ENCODE data around the gene DAB1.

Gene DAB1

GRCh38 chr1:57311006-57311405, 112.9 kb downstream of the DAB1 start:
- DNase-seq: no peak

- no peak for DNase-seq
These were observed 114.2 kb downstream of the DAB1 start for GRCh38 chr1:57309630-57310029.

- DNase-seq: no peak
These were observed 116.3 kb downstream of the DAB1 start for GRCh38 chr1:57307392-57308170.

GRCh38 chr1:57304591-57304990, 119.3 kb downstream of the DAB1 start:
- DNase-seq: no peak

GRCh38 chr1:57302812-57303596, 120.9 kb downstream of the DAB1 start:
- no peak for DNase-seq

GRCh38 chr1:57300186-57300585, 123.7 kb downstream of the DAB1 start:
- DNase-seq: no peak

GRCh38 chr1:57296726-57297250, 127.1 kb downstream of the DAB1 start:
- no peak for DNase-seq

- no peak for DNase-seq
These were observed 128.5 kb downstream of the DAB1 start for GRCh38 chr1:57295326-57295725.

- no peak for DNase-seq
These were observed 129.7 kb downstream of the DAB1 start for GRCh38 chr1:57294177-57294576.

GRCh38 chr1:57293214-57293613, 130.6 kb downstream of the DAB1 start:
- DNase-seq: no peak

GRCh38 chr1:57289781-57290180, 134.1 kb downstream of the DAB1 start:
- DNase-seq: no peak

- DNase-seq: no peak
These were observed 137.9 kb downstream of the DAB1 start for GRCh38 chr1:57285992-57286391.

- DNase-seq: no peak
These were observed 141.4 kb downstream of the DAB1 start for GRCh38 chr1:57282411-57282810.

- DNase-seq: no peak
These were observed 142.5 kb downstream of the DAB1 start for GRCh38 chr1:57281324-57281723.

GRCh38 chr1:57279909-57280666, 143.8 kb downstream of the DAB1 start:
- no peak for DNase-seq

GRCh38 chr1:57278558-57278957, 145.3 kb downstream of the DAB1 start:
- no peak for DNase-seq

GRCh38 chr1:57277681-57278080, 146.2 kb downstream of the DAB1 start:
- DNase-seq: no peak

- no peak for DNase-seq
These were observed 146.9 kb downstream of the DAB1 start for GRCh38 chr1:57276918-57277317.

GRCh38 chr1:57272601-57273000, 151.3 kb downstream of the DAB1 start:
- DNase-seq: no peak

GRCh38 chr1:57272150-57272549, 151.7 kb downstream of the DAB1 start:
- no peak for DNase-seq

GRCh38 chr1:57270927-57271698, 152.7 kb downstream of the DAB1 start:
- DNase-seq: no peak

GRCh38 chr1:57269630-57270225, 154.1 kb downstream of the DAB1 start:
- no peak for DNase-seq

Measured in NCI-H1092 treated with DMSO at 0.1 percent for 48 hours (cell line).